ENCODE measurements around the gene HASPIN.

DNA sequence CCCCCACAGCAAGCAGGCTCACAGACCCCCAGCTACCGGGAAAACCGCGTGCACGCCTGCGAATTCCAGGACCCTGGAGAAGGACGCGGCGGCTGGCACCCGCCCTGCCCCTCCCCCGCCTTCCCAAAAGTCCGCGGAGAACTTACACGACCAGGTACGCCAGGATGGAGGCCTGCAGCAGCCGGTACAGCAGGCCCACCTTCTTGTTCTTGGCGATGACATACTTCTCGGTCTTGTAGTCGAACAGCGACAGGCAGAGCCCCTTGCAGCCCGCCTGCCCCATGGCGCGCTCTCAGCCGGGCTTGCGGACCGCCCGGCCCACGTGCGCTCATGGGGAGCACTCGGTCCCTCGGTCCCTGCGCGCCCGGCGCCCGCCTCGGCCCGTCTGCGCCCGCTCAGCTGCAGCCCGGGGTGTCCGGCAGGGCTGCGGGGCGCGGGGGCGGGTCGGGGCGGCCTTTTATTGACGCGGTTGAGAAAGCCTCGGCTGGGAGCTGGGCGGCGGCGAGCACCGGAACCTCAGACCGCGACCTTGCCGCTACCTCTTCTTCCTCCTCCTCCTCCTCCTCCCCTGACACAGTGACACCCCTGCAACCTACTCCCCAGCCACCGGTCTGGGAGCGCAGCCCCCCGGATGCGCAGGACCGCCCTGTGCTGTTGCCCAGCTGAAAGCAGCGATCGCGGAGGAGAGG, 27.8 kb upstream of the HASPIN start, which contains the start of gene P2RX5:
- TF ChIP-seq POLR2A (IDR thresholded peaks at IDR 0.05; ENCODE audit: low read depth, low read length) (no peak), TAF1 (IDR thresholded peaks at IDR 0.05; ENCODE audit: low read depth, low read length) (no peak), POLR2AphosphoS5 (IDR thresholded peaks at IDR 0.05; ENCODE audit: low read depth, low read length) (no peak), POU2F2 (IDR thresholded peaks at IDR 0.05; ENCODE audit: low read depth, low read length) (peak; percentile 40; the same call in 1 of the 2 replicates), SPI1 (IDR thresholded peaks at IDR 0.05; ENCODE audit: low read depth, low read length) (peak; percentile 81)
